KMS-11 (cell line): ENCODE data around the gene ARL16.

Experiments used
- H2AFZ ChIP-seq: fragments of 200-600 bp; sonication (generic); 2 replicates; pipeline ENCODE4 v1.6.1; 2016; ENCODE audit warnings: antibody characterized with exemption, mixed run types, low read depth
- H3K27ac ChIP-seq: fragments of 200-600 bp; sonication (generic); 2 replicates; pipeline ENCODE4 v1.6.1; 2016; ENCODE audit warnings: mild to moderate bottlenecking, mixed run types
- H3K27me3 ChIP-seq: fragments of 200-600 bp; sonication (generic); 2 replicates; pipeline ENCODE4 v1.6.1; 2017; ENCODE audit warnings: mild to moderate bottlenecking, low read depth, mixed run types, moderate library complexity; ENCODE audit not compliant: insufficient read depth
- H3K36me3 ChIP-seq: fragments of 200-600 bp; sonication (generic); 2 replicates; pipeline ENCODE4 v1.6.1; 2017; ENCODE audit warnings: mild to moderate bottlenecking, mixed run types; ENCODE audit not compliant: insufficient read depth
- H3K4me1 ChIP-seq: fragments of 200-600 bp; sonication (generic); 2 replicates; pipeline ENCODE4 v1.6.1; 2016; ENCODE audit warnings: mild to moderate bottlenecking, low read depth, mixed run types; ENCODE audit not compliant: poor library complexity, severe bottlenecking
- H3K4me2 ChIP-seq: fragments of 200-600 bp; sonication (generic); 2 replicates; pipeline ENCODE4 v1.7.0; 2016; ENCODE audit warnings: mild to moderate bottlenecking, mixed run types
- H3K4me3 ChIP-seq: fragments of 200-600 bp; sonication (generic); IDR thresholded peaks from 2 replicates; pipeline ENCODE4 v1.6.1; 2017; ENCODE audit warnings: low read depth, low read length, mixed read lengths; ENCODE audit not compliant: insufficient read depth
- H3K79me2 ChIP-seq: fragments of 200-600 bp; sonication (generic); 2 replicates; pipeline ENCODE4 v1.6.1; 2016; ENCODE audit warnings: low read depth, mixed run types; ENCODE audit not compliant: insufficient read depth
- H3K9ac ChIP-seq: fragments of 200-600 bp; sonication (generic); 2 replicates; pipeline ENCODE4 v1.6.1; 2016; ENCODE audit warnings: mild to moderate bottlenecking, mixed run types
- H4K20me1 ChIP-seq: fragments of 200-600 bp; sonication (generic); 2 replicates; pipeline ENCODE4 v1.6.1; 2016; ENCODE audit warnings: mild to moderate bottlenecking, mixed run types; ENCODE audit not compliant: insufficient read depth
- CTCF ChIP-seq: fragments of 200-600 bp; sonication (generic); conservative IDR thresholded peaks from 2 replicates; pipeline ENCODE4 v1.6.1; 2017; ENCODE audit warnings: low read depth, mild to moderate bottlenecking, antibody characterized with exemption, low read length, moderate library complexity, mixed read lengths

The ARL16 gene

GRCh38 chr17:81701288-81702071 lies 17.9 kb upstream of the ARL16 start:
- peak overlapping the region; percentile 95; the same call in 1 of the 2 replicates for H3K9ac ChIP-seq

GRCh38 chr17:81700353-81701287 lies 17.0 kb upstream of the ARL16 start:
- Histone ChIP-seq H2AFZ (no peak overlapping the region), H3K4me3 (no peak overlapping the region), H3K79me2 (peaks cover 61% of the 10 kb centered on the region), H3K27me3 (no peaks in the 10 kb centered on the region), H3K27ac (no peak overlapping the region), H3K36me3 (no peaks in the 10 kb centered on the region; the same call in 1 of the 2 replicates), H3K4me2 (peak overlapping the region; percentile 98; the same call in 1 of the 2 replicates), H4K20me1 (no peaks in the 10 kb centered on the region), H3K9ac (no peak overlapping the region; the same call in 1 of the 2 replicates), H3K4me1 (peaks cover 30% of the 10 kb centered on the region)
- no peak for TF ChIP-seq CTCF

More at GRCh38 chr17:81701288-81702071, 17.9 kb upstream of the ARL16 start:
- H3K79me2 ChIP-seq, result peaks cover 70% of the 10 kb centered on the region
- peak overlapping the region; percentile 81; the same call in 1 of the 2 replicates for H3K27ac ChIP-seq
- H4K20me1 ChIP-seq, result no peaks in the 10 kb centered on the region
- H3K4me1 ChIP-seq, result peaks cover 30% of the 10 kb centered on the region
- TF ChIP-seq CTCF, result peak; percentile 29; the same call in 1 of the 2 replicates
- no peaks in the 10 kb centered on the region for H3K36me3 ChIP-seq
- no peaks in the 10 kb centered on the region for H3K27me3 ChIP-seq
- peak overlapping the region; percentile 98 for H3K4me2 ChIP-seq
- H3K4me3 ChIP-seq, result no peak overlapping the region
- H2AFZ ChIP-seq, result no peak overlapping the region

- Histone ChIP-seq H3K4me1 (peaks cover 17% of the 10 kb centered on the region), H3K27ac (no peak overlapping the region), H3K9ac (no peak overlapping the region), H3K27me3 (no peaks in the 10 kb centered on the region), H4K20me1 (no peaks in the 10 kb centered on the region), H3K4me3 (no peak overlapping the region), H3K4me2 (no peak overlapping the region), H2AFZ (no peak overlapping the region), H3K79me2 (peaks cover 30% of the 10 kb centered on the region), H3K36me3 (no peaks in the 10 kb centered on the region; the same call in 1 of the 2 replicates)
- TF ChIP-seq CTCF, result no peak
These were observed 13.9 kb upstream of the ARL16 start for GRCh38 chr17:81697261-81698044.
